ENCODE results near the gene SPECC1. TPM values are rescaled to one million over a fixed set of nuclear protein-coding genes. Genes with fewer than 3 reads are reported as not detected.

Gene SPECC1
- total RNA-seq, 1 experiment from 2014 or later: 128 TPM

GRCh38 chr17:20053361-20053964, 44.3 kb downstream of the SPECC1 start:
- Histone ChIP-seq H3K27ac (no peak overlapping the region), H3K27me3 (ENCODE audit: insufficient read depth, low read depth) (no peaks in the 10 kb centered on the region), H3K4me3 (no peak overlapping the region), H3F3A (ENCODE audit: insufficient read depth, low read depth) (no peaks in the 10 kb centered on the region), H4K20me1 (ENCODE audit: insufficient read depth) (no peaks in the 10 kb centered on the region), H3K4me2 (no peak overlapping the region), H3K36me3 (ENCODE audit: low read depth) (no peaks in the 10 kb centered on the region), H3K9me3 (ENCODE audit: insufficient read depth, low read depth) (no peaks in the 10 kb centered on the region), H3K9me2 (ENCODE audit: insufficient read depth) (no peaks in the 10 kb centered on the region; the same call in 1 of the 2 replicates), H3K4me1 (replicated peaks; ENCODE audit: insufficient read depth) (no peaks in the 10 kb centered on the region), H2AFZ (no peak overlapping the region), H3K79me2 (ENCODE audit: low read depth) (no peaks in the 10 kb centered on the region)
- POLR2A ChIA-PET (ENCODE audit: unreplicated experiment): no interaction called here
- DNase-seq: no peak
- no TSS peak for BruUV-seq (replicated peaks)
- CTCF ChIA-PET: no interaction called here
- intact Hi-C loops (cut with micrococcal nuclease; ENCODE audit: unreplicated experiment): no loop called here
- no peak for TF ChIP-seq EZH2 (IDR thresholded peaks at IDR 0.05; ENCODE audit: low read depth)
- TF ChIP-seq CTCF (conservative IDR thresholded peaks at IDR 0.05): no peak

GRCh38 chr17:20059728-20060188, 50.6 kb downstream of the SPECC1 start:
- Histone ChIP-seq H3K4me3 (no peak overlapping the region), H3K27ac (peak overlapping the region; percentile 76), H3K79me2 (ENCODE audit: low read depth) (no peaks in the 10 kb centered on the region), H3K9me2 (ENCODE audit: insufficient read depth) (no peaks in the 10 kb centered on the region), H3K4me1 (replicated peaks; ENCODE audit: insufficient read depth) (peaks cover 58% of the 10 kb centered on the region), H2AFZ (peak overlapping the region; percentile 1; the same call in 1 of the 2 replicates), H3K9me3 (ENCODE audit: insufficient read depth, low read depth) (0 out of 2 replicates have a peak, but pooled peaks cover 6% of the 10 kb centered on the region), H3K4me2 (peak overlapping the region; percentile 40), H3K36me3 (ENCODE audit: low read depth) (no peaks in the 10 kb centered on the region), H3K27me3 (ENCODE audit: insufficient read depth, low read depth) (no peaks in the 10 kb centered on the region), H4K20me1 (ENCODE audit: insufficient read depth) (no peaks in the 10 kb centered on the region), H3F3A (ENCODE audit: insufficient read depth, low read depth) (peaks cover 42% of the 10 kb centered on the region)
- ChIA-PET CTCF (interaction anchor here (1.0 kb wide), 1 partner anchor 50 kb away, joined by 7 read pairs; no protein-coding TSS in a partner anchor), POLR2A (ENCODE audit: unreplicated experiment) (interaction anchor here (0.6 to 0.7 kb wide), 3 partner anchors 125 to 847 kb away, joined by 5 to 6 read pairs (median 5); no protein-coding TSS in a partner anchor)
- no TSS peak for BruUV-seq (replicated peaks)
- DNase-seq: peak; percentile 55 to 87
- TF ChIP-seq EZH2 (IDR thresholded peaks at IDR 0.05; ENCODE audit: low read depth) (no peak), CTCF (conservative IDR thresholded peaks at IDR 0.05) (no peak)
- intact Hi-C loops (cut with micrococcal nuclease; ENCODE audit: unreplicated experiment): no loop called here

- H3K27ac ChIP-seq: peak overlapping the region; percentile 87
- DNase-seq: peak; percentile 81 to 83
- H3K27me3 ChIP-seq (ENCODE audit: insufficient read depth, low read depth): no peaks in the 10 kb centered on the region
- no peak for TF ChIP-seq EZH2 (IDR thresholded peaks at IDR 0.05; ENCODE audit: low read depth)
- no peak for TF ChIP-seq CTCF (conservative IDR thresholded peaks at IDR 0.05)
- H3K4me2 ChIP-seq: peak overlapping the region; percentile 65
- ChIA-PET CTCF (interaction anchor here (0.9 kb wide), 1 partner anchor 54 kb away, joined by 3 read pairs; no protein-coding TSS in a partner anchor), POLR2A (ENCODE audit: unreplicated experiment) (interaction anchor here (0.6 kb wide), 1 partner anchor 607 kb away, joined by 3 read pairs; no protein-coding TSS in a partner anchor)
- H3K4me1 ChIP-seq (replicated peaks; ENCODE audit: insufficient read depth): peaks cover 85% of the 10 kb centered on the region
- peaks cover 60% of the 10 kb centered on the region for H3F3A ChIP-seq (ENCODE audit: insufficient read depth, low read depth)
- H3K79me2 ChIP-seq (ENCODE audit: low read depth): no peaks in the 10 kb centered on the region
- peak overlapping the region; percentile 61 for H2AFZ ChIP-seq
- H3K4me3 ChIP-seq: peak overlapping the region; percentile 19; the same call in 1 of the 2 replicates
- H3K36me3 ChIP-seq (ENCODE audit: low read depth): no peaks in the 10 kb centered on the region
- TSS peak; percentile 26 for BruUV-seq (replicated peaks)
- intact Hi-C loops (cut with micrococcal nuclease; ENCODE audit: unreplicated experiment): no loop called here
- no peaks in the 10 kb centered on the region for H4K20me1 ChIP-seq (ENCODE audit: insufficient read depth)
- no peaks in the 10 kb centered on the region for H3K9me2 ChIP-seq (ENCODE audit: insufficient read depth)
- H3K9me3 ChIP-seq (ENCODE audit: insufficient read depth, low read depth): 0 out of 2 replicates have a peak, but pooled peaks cover 6% of the 10 kb centered on the region
Observed at GRCh38 chr17:20063665-20064648, 54.8 kb downstream of the SPECC1 start.

All from PC-9 (cell line).